ENCODE results near the gene P2RY1. TPM values are rescaled to one million over a fixed set of nuclear protein-coding genes. Genes with fewer than 3 reads are reported as not detected.

P2RY1 gene
- 22.5 TPM for total RNA-seq
- long read RNA-seq, full-length matches to known transcripts = 34 of 35 reads
- long read RNA-seq, partial matches to known transcripts = 0 of 35 reads
- long read RNA-seq, other reads (novel, unspliced or antisense) = 1 of 35 reads

GRCh38 chr3:152834776-152835600, at the start of gene P2RY1:
TSS of gene P2RY1 (plus strand) at chr3:152835131. CDS start at chr3:152835783, 652 bp downstream.
- peaks cover 3% of the 10 kb centered on the region for H3K36me3 ChIP-seq
- ATAC-seq = peak; percentile 89
- TF ChIP-seq CTCF (IDR thresholded peaks at IDR 0.05) = peak; percentile 45

GRCh38 chr3:152786977-152787681, 47.8 kb upstream of the P2RY1 start:
- H3K4me1 ChIP-seq = no peaks in the 10 kb centered on the region
- no peak overlapping the region for H3K27ac ChIP-seq
- intact Hi-C loops (cut with DNase I) = no loop called here
- no peaks in the 10 kb centered on the region for H3K36me3 ChIP-seq
- ATAC-seq (no peak), DNase-seq (no peak)
- no peaks in the 10 kb centered on the region for H3K27me3 ChIP-seq
- TF ChIP-seq CTCF (IDR thresholded peaks at IDR 0.05) = no peak
- no peak overlapping the region for H3K4me3 ChIP-seq
- H3K9me3 ChIP-seq = no peaks in the 10 kb centered on the region

More at GRCh38 chr3:152834776-152835600, at the start of gene P2RY1:
- peak; percentile 91 for DNase-seq
- H3K27me3 ChIP-seq = no peaks in the 10 kb centered on the region
- H3K27ac ChIP-seq = peak within 1 kb of the TSS; percentile 86
- no peaks in the 10 kb centered on the region for H3K4me1 ChIP-seq
- peak within 1 kb of the TSS; percentile 74 for H3K4me3 ChIP-seq
- intact Hi-C loops (cut with DNase I) = no loop called here
- H3K9me3 ChIP-seq = no peaks in the 10 kb centered on the region

GRCh38 chr3:152790651-152791387, 44.1 kb upstream of the P2RY1 start:
- H3K4me3 ChIP-seq = no peak overlapping the region
- no peaks in the 10 kb centered on the region for H3K9me3 ChIP-seq
- no peaks in the 10 kb centered on the region for H3K36me3 ChIP-seq
- intact Hi-C loops (cut with DNase I) = no loop called here
- no peak for TF ChIP-seq CTCF (IDR thresholded peaks at IDR 0.05)
- no peak for ATAC-seq
- no peak overlapping the region for H3K27ac ChIP-seq
- no peaks in the 10 kb centered on the region for H3K27me3 ChIP-seq
- no peak for DNase-seq
- no peaks in the 10 kb centered on the region for H3K4me1 ChIP-seq

GRCh38 chr3:152793969-152794368, 41.0 kb upstream of the P2RY1 start:
- Histone ChIP-seq H3K4me3 (no peak overlapping the region), H3K27ac (no peak overlapping the region), H3K27me3 (no peaks in the 10 kb centered on the region), H3K9me3 (no peaks in the 10 kb centered on the region), H3K4me1 (no peaks in the 10 kb centered on the region), H3K36me3 (no peaks in the 10 kb centered on the region)
- intact Hi-C loops (cut with DNase I) = no loop called here
- no peak for DNase-seq
- TF ChIP-seq CTCF (IDR thresholded peaks at IDR 0.05) = no peak
- ATAC-seq = no peak

- H3K4me1 ChIP-seq = no peaks in the 10 kb centered on the region
- H3K36me3 ChIP-seq = no peaks in the 10 kb centered on the region
- intact Hi-C loops (cut with DNase I) = no loop called here
- H3K27me3 ChIP-seq = no peaks in the 10 kb centered on the region
- H3K9me3 ChIP-seq = no peaks in the 10 kb centered on the region
- no peak for DNase-seq
- H3K27ac ChIP-seq = no peak overlapping the region
- ATAC-seq = no peak
- H3K4me3 ChIP-seq = no peak overlapping the region
- TF ChIP-seq CTCF (IDR thresholded peaks at IDR 0.05) = no peak
Measured at GRCh38 chr3:152797751-152798432, 37.0 kb upstream of the P2RY1 start.
